ENCODE results near the gene TOR2A. TPM values are rescaled to one million over a fixed set of nuclear protein-coding genes. Genes with fewer than 3 reads are reported as not detected.

Gene TOR2A
- total RNA-seq, 1 experiment from 2014 or later = 13.2 TPM

DNA sequence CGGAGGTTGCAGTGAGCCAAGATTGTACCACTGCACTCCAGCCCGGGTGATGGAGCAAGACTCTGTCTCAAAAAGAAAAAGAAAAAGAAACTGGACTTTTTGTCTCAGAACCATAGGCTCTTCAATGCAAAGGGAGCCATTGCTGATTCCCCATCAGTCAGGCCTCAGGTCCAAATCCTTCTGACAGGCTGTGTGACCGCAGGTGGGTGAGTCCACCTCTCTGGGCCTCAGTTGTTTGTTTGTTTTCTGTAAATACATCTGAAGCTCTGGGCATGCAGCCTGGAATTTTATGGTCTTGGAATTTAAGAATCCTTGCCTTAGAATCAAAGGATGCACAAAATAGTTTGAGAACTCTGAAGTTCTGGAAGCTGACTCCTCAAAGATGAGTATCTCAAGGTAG lies 21.1 kb upstream of the TOR2A start:
- Mint-ChIP-seq H3K36me3 (ENCODE audit: insufficient read depth in 1 of 3, low read depth in 3 of 3) (no peaks in the 10 kb centered on the region), H3K4me1 (peaks cover 5 to 9% of the 10 kb centered on the region in 2 experiments; a peak in 3 of 4 replicates), H3K9me3 (no peaks in the 10 kb centered on the region), H3K27ac (no peak overlapping the region), H3K27me3 (ENCODE audit: low read depth) (peaks cover 52% of the 10 kb centered on the region), H3K4me3 (peak overlapping the region in 1 of 2 experiments; percentile 76; a peak in 1 of 5 replicates)
- H3T11ph ChIP-seq (ENCODE audit: low read length) = no peak overlapping the region
- H3K9me3 ChIP-seq (ENCODE audit: control insufficient read depth, low read depth, low read length) = no peaks in the 10 kb centered on the region
- no CpG with 5 or more reads among the region's 3 CpGs for WGBS (ENCODE audit: extremely low coverage, insufficient read length, low lambda C conversion rate)
- H3K14ac ChIP-seq (ENCODE audit: insufficient read depth, low read length) = no peak overlapping the region
- H3K23me2 ChIP-seq (ENCODE audit: insufficient read length, low read depth, low read length, poor library complexity, severe bottlenecking) = peaks cover 6% of the 10 kb centered on the region
- no peak overlapping the region for H2AK5ac ChIP-seq (ENCODE audit: insufficient read length, low read length)
- no peak overlapping the region for H2BK20ac ChIP-seq (ENCODE audit: low read depth, low read length, poor library complexity, severe bottlenecking)
- no peak overlapping the region for H3K23ac ChIP-seq (ENCODE audit: insufficient read length, low read depth, low read length)
- no peak overlapping the region for H4K5ac ChIP-seq (ENCODE audit: insufficient read length, low read depth, low read length)
- TF ChIP-seq, protein P1, sequence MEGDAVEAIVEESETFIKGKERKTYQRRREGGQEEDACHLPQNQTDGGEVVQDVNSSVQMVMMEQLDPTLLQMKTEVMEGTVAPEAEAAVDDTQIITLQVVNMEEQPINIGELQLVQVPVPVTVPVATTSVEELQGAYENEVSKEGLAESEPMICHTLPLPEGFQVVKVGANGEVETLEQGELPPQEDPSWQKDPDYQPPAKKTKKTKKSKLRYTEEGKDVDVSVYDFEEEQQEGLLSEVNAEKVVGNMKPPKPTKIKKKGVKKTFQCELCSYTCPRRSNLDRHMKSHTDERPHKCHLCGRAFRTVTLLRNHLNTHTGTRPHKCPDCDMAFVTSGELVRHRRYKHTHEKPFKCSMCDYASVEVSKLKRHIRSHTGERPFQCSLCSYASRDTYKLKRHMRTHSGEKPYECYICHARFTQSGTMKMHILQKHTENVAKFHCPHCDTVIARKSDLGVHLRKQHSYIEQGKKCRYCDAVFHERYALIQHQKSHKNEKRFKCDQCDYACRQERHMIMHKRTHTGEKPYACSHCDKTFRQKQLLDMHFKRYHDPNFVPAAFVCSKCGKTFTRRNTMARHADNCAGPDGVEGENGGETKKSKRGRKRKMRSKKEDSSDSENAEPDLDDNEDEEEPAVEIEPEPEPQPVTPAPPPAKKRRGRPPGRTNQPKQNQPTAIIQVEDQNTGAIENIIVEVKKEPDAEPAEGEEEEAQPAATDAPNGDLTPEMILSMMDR (conservative IDR thresholded peaks at IDR 0.05) = no peak
- no peaks in the 10 kb centered on the region for H3K79me1 ChIP-seq (ENCODE audit: insufficient read depth, low read depth, low read length, poor library complexity, severe bottlenecking)
- H2BK12ac ChIP-seq (ENCODE audit: insufficient read length, low read depth, low read length) = no peak overlapping the region
- H3K18ac ChIP-seq (ENCODE audit: insufficient read length, low read depth, low read length) = no peak overlapping the region
- H2BK5ac ChIP-seq (ENCODE audit: insufficient read length, low read length) = no peak overlapping the region
- H3K27ac ChIP-seq (ENCODE audit: insufficient read length, low read depth, low read length) = no peak overlapping the region
- H2BK120ac ChIP-seq (ENCODE audit: low read depth, low read length, poor library complexity, severe bottlenecking) = no peak overlapping the region
- H3K9ac ChIP-seq (ENCODE audit: extremely low read depth, insufficient read length, low read length) = no peak overlapping the region
- DNase-seq = no peak
- H3K4me1 ChIP-seq (ENCODE audit: insufficient read depth, low read length) = peaks cover 3% of the 10 kb centered on the region; the same call in 1 of the 2 replicates
- no peaks in the 10 kb centered on the region; the same call in 1 of the 2 replicates for H3K27me3 ChIP-seq (ENCODE audit: insufficient read depth, low read length)
- H3K4me2 ChIP-seq (ENCODE audit: insufficient read depth, insufficient read length, low read length) = no peak overlapping the region
- H2BK15ac ChIP-seq (ENCODE audit: low read depth, low read length) = no peak overlapping the region
- no peak overlapping the region for H3K4ac ChIP-seq (ENCODE audit: low read depth, low read length)
- no peak overlapping the region for H2AFZ ChIP-seq (ENCODE audit: low read length)
- no peak overlapping the region for H4K91ac ChIP-seq (ENCODE audit: insufficient read length, low read depth, low read length)
- no peak overlapping the region for H4K8ac ChIP-seq (replicated peaks; ENCODE audit: insufficient read length, low read depth, low read length)
- H3K56ac ChIP-seq (ENCODE audit: insufficient read length, low read depth, low read length) = no peak overlapping the region
- H3K79me2 ChIP-seq (ENCODE audit: insufficient read depth, low read length) = no peaks in the 10 kb centered on the region
- no peaks in the 10 kb centered on the region for H4K20me1 ChIP-seq (ENCODE audit: control insufficient read depth, insufficient read depth, insufficient read length)
